Right ventricle myocardium superior (tissue), 1 donor: ENCODE results near the gene CDK5R1. TPM values are rescaled to one million over a fixed set of nuclear protein-coding genes. Genes with fewer than 3 reads are reported as not detected.
A peak's percentile ranks its signal among the peaks of the same experiment; 100 is the strongest.

Source experiments
- ATAC-seq: fragments of 200-7000 bp; cut with Tn5 transposase; one replicate; pipeline ENCODE4 v1.9.1; 2020; ENCODE audit warnings: mild to moderate bottlenecking; ENCODE audit not compliant: poor library complexity
- DNase-seq: peaks from one replicate; pipeline ENCODE4 v3.0.0-alpha.2; 2020
- intact Hi-C: fragments of 100-400 bp; cut with DNase I; formaldehyde crosslinking; loops from one replicate; pipeline ENCODE4 v1.11.2; 2022
- total RNA-seq: library from RNA; stranded (reverse); fragmentation: NEBNext Ultra II Directional; extraction: Animal tissue kit (Norgen Biotek cat#: 25700); gene quantifications from one replicate; pipeline ENCODE4 v1.2.1, GENCODE V29; 2021
- donor health status: DM: no; HTN: yes; CAD: no; lungs with severe emphysema.

CDK5R1 gene
- total RNA-seq, 1 donor from 2014 or later: 1.4 TPM

GRCh38 chr17:32464374-32464773 is 22.4 kb upstream of the CDK5R1 start:
- intact Hi-C loops: no loop called here
- ATAC-seq (no peak), DNase-seq (no peak)

- ATAC-seq (no peak), DNase-seq (no peak)
- intact Hi-C loops: no loop called here
Observed at GRCh38 chr17:32467949-32468348, 18.8 kb upstream of the CDK5R1 start.

GRCh38 chr17:32470405-32471167 is 16.2 kb upstream of the CDK5R1 start:
- intact Hi-C loops: no loop called here
- ATAC-seq: peak; percentile 69
- DNase-seq: no peak

DNA sequence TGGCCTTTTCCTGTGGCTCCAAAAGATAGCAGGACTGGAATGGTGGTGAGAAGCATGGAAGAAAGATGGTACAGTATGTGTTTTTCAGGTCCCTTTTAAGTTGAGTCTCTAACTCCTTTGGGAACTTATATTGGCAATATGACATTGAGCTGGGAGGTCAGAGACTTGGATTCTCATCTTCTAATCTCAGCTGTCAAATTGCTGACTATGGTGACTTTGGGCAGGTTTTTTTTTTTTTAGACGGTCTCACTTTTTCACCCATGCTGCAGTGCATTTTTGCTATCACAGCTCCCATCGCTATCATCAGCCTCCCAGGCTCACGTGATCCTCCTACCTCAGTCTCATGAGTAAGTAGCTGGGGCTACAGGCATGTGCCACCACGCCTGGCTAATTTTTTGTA is 15.1 kb upstream of the CDK5R1 start:
- DNase-seq (no peak), ATAC-seq (no peak)
- intact Hi-C loops: no loop called here

- DNase-seq: no peak
- ATAC-seq: no peak
- intact Hi-C loops: no loop called here
Observed at GRCh38 chr17:32475258-32475657, 11.5 kb upstream of the CDK5R1 start.

DNA sequence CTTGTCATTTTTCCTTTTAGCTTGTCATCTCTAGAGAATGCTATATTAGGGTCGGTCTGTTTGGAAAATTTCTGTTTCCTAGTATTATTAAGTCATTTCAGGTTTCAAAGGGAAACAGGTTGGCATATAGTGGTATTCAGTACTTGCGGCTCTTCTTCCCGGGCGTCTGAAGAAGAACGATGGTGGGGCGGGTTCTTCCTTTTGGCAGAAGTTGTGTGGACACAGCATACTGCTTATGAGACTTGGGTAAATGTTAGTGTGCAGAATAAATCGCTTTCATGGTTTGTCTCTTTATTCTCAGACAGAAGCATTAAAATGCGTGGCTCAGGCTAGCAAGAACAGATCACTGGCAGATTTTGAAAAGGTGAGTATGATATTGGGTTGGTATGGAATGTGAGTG is 9.6 kb upstream of the CDK5R1 start:
- DNase-seq (no peak), ATAC-seq (no peak)
- intact Hi-C loops: no loop called here

- ATAC-seq: peak; percentile 9
- intact Hi-C loops: no loop called here
- no peak for DNase-seq
Observed at GRCh38 chr17:32479074-32479617, 7.6 kb upstream of the CDK5R1 start.

- ATAC-seq (no peak), DNase-seq (no peak)
- intact Hi-C loops: loop anchor here (5.0 to 10.0 kb wide), 2 partner anchors 126 to 274 kb away; no protein-coding TSS in a partner anchor
Observed at GRCh38 chr17:32481193-32481592, 5.6 kb upstream of the CDK5R1 start.

DNA sequence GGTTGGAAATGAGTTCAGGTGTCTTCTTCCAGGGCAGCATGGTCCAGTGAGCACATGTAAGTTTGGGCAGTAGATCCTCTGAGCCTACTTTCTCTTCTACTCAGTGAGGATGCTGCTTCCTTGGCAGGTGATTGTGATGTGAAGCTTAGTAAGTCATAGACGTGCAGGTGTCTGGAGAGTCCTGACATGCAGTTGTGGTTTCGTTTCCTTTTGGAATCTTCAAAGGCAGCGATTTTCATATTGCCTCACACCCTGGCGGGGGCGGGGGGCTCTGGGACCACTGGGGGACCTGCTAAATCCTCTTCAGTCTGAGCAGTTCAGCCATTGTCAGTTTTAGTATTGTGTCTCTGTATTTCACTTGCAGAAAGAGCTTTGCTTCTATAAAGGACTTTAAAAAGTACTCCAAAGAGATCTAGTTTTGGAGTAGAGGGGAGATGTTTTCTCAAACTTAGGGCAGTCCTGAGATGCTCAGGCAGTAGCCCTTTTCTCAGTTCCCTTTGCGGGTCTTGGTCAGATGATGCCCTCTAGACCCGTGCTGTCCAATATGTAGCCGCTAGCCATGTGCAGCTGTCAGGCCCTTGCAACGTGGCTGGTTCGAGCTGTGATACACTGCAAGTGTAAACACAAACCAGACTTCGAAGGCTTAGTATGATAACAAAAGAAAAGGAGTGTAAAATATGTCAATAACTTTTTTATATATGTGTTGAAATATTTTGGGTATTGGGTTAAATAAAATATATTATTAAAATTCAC is 4.0 kb upstream of the CDK5R1 start:
- ATAC-seq (no peak), DNase-seq (no peak)
- intact Hi-C loops: loop anchor here (5.0 to 10.0 kb wide), 2 partner anchors 125 to 272 kb away; no protein-coding TSS in a partner anchor

DNA sequence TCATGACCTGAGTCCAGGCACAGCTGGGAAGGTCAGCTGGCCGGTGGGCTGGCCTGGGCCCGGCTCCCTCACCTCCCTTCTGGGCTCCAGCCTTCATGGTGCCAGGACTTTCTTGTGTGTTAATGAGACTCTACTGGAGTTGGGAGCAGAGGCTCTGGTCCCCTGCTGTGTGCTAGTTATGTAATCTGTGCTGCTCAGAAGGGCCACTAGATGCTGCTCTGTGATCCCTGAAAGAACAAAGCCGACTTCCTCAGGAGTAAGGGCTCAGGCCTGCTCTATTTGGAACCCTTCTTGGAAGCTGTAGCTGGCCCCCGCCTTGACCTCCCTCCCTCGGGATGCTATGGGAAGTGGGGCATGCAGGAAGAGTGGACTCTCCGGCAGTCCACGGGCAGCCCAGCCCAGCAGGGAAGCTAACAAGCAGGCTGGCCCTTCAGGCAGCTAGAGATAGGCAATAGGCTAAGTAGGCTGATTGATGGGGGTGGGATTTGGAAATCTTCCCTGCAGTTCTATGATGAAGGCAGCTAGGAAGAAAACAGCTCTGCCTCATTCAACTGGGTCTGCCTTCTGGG is 3.3 kb upstream of the CDK5R1 start:
- ATAC-seq (peak; percentile 73), DNase-seq (peak; percentile 89)
- intact Hi-C loops: loop anchor here (5.0 to 10.0 kb wide), 2 partner anchors 124 to 271 kb away; no protein-coding TSS in a partner anchor

DNA sequence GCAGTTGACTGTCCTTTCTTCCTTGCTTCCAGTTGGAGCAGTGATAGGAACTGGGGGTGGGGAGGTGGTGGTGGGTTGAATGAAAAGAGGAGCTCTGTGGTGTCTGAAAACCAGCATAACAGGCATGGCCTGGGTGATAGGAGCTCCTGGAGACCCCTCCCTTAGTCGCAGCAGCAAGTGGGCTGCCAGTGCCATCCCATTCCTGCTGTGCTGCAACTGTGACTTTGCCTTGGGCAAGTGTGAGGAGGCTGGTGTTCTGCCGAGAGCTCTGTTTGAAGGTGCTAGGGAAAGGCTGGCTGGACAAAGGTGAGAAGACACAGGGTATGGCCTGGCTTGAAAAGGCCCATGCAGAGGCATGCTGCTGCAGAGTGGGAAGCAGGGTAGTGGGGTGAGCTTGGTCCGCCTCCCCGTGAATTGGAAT is 2.7 kb upstream of the CDK5R1 start:
- ATAC-seq: no peak
- DNase-seq: no peak
- intact Hi-C loops: loop anchor here (5.0 to 10.0 kb wide), 2 partner anchors 123 to 271 kb away; no protein-coding TSS in a partner anchor

- intact Hi-C loops: loop anchor here (5.0 to 10.0 kb wide), 2 partner anchors 123 to 270 kb away; no protein-coding TSS in a partner anchor
Observed at GRCh38 chr17:32484628-32485027, 2.2 kb upstream of the CDK5R1 start.

DNA sequence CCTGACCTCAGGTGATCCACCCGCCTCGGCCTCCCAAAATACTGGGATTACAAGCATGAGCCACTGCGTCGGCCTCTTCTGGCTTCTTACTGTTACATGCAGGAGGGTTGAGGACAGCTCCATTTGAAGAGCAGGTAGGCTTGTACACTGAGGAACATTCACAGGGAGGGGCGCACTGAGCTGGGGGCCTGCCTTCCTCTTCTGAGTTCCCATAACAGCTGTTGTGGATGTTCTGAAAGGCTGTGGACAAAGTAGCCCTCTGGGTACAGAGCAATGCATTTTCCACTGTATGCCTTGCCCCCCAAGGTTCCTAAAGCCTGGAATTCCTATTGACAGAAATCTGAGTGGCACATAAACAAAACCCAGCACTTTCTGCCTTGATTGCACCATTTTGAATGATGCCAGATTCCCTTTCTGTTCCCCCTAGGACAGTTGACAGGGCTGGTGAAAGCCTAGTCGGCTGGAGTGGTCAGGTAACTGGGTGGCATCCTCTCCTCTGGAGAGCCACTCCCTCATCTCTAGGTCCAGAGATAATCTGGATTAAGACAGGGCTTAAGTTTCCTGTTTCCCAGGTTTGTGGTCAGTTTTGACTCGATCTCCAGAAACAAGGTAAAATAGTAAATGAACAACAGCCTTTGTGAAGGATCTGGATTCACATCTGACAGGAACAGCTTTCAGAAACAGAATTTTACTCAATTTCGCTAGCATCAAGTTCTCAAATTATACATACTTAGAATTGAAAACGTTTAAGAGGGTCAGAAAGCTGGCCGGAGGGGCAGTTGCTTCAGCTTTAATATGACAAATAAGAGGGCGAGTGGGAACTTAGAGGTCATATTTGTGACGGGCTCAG is 1.3 kb upstream of the CDK5R1 start:
- DNase-seq (no peak), ATAC-seq (no peak)
- intact Hi-C loops: loop anchor here (10.0 kb wide), 1 partner anchor 269 kb away; no protein-coding TSS in a partner anchor

More at GRCh38 chr17:32484628-32485027, 2.2 kb upstream of the CDK5R1 start:
- no peak for ATAC-seq
- no peak for DNase-seq

DNA sequence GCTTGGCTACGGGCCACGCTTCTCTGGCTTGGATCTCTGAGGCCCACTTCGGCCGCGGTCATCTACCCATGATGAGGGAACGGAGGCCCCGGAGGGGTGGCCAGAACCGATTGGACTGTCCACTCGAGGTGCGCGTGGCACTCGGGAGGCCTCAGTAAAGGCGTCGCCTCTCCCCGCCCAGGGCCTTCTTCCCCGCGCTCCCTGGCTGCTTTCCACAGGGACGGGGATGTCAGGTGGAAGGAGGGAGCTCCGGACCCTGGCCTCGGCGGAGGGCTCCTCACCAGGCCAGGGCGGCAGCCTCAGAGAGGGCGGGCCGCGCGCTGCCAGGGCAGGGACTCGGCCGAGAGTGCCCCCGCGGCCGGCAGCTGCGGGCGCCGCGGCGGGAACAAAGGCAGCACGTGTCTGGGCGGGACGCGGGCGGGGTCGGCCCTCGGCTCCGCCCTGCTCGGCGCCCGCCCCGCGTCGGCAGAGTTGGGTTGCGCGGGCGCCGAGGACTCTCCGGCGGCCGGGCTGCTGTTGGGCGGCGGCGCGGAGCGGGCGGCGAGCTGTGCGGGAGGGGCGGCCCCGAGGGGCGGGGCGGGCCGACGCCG is 587 bp upstream of the CDK5R1 start:
- intact Hi-C loops: loop anchor here (10.0 kb wide), 1 partner anchor 269 kb away; no protein-coding TSS in a partner anchor
- DNase-seq (peak; percentile 81), ATAC-seq (peak; percentile 84)

DNA sequence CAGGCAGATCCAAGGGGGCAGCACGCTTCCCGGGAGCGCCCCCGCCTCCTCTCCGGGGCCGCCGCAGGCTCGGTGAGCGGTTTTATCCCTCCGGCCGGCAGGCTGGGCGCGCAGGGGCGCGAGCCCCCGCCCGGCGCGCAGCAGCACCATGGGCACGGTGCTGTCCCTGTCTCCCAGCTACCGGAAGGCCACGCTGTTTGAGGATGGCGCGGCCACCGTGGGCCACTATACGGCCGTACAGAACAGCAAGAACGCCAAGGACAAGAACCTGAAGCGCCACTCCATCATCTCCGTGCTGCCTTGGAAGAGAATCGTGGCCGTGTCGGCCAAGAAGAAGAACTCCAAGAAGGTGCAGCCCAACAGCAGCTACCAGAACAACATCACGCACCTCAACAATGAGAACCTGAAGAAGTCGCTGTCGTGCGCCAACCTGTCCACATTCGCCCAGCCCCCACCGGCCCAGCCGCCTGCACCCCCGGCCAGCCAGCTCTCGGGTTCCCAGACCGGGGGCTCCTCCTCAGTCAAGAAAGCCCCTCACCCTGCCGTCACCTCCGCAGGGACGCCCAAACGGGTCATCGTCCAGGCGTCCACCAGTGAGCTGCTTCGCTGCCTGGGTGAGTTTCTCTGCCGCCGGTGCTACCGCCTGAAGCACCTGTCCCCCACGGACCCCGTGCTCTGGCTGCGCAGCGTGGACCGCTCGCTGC is 832 bp downstream of the CDK5R1 start:
- DNase-seq (no peak), ATAC-seq (no peak)
- intact Hi-C loops: loop anchor here (10.0 kb wide), 1 partner anchor 267 kb away; no protein-coding TSS in a partner anchor

DNA sequence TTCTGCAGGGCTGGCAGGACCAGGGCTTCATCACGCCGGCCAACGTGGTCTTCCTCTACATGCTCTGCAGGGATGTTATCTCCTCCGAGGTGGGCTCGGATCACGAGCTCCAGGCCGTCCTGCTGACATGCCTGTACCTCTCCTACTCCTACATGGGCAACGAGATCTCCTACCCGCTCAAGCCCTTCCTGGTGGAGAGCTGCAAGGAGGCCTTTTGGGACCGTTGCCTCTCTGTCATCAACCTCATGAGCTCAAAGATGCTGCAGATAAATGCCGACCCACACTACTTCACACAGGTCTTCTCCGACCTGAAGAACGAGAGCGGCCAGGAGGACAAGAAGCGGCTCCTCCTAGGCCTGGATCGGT is 1.4 kb downstream of the CDK5R1 start:
- DNase-seq: no peak
- ATAC-seq: no peak
- intact Hi-C loops: loop anchor here (10.0 kb wide), 1 partner anchor 267 kb away; no protein-coding TSS in a partner anchor

- intact Hi-C loops: loop anchor here (10.0 kb wide), 1 partner anchor 266 kb away; no protein-coding TSS in a partner anchor
- ATAC-seq: no peak
- no peak for DNase-seq
Observed at GRCh38 chr17:32488604-32489180, 1.9 kb downstream of the CDK5R1 start.
